NCI-H526 (cell line): ENCODE results near the gene FMC1.
"Not testable (repeated sequence)": the region's sequence is repeated elsewhere in the genome, so short reads cannot be mapped to it uniquely, and the experiment has no call there.

Source experiments
- DNase-seq, 2 experiments: peaks; one replicate each; lab custom pipeline; 2025; lab: John Stamatoyannopoulos, UW

Gene FMC1

DNA sequence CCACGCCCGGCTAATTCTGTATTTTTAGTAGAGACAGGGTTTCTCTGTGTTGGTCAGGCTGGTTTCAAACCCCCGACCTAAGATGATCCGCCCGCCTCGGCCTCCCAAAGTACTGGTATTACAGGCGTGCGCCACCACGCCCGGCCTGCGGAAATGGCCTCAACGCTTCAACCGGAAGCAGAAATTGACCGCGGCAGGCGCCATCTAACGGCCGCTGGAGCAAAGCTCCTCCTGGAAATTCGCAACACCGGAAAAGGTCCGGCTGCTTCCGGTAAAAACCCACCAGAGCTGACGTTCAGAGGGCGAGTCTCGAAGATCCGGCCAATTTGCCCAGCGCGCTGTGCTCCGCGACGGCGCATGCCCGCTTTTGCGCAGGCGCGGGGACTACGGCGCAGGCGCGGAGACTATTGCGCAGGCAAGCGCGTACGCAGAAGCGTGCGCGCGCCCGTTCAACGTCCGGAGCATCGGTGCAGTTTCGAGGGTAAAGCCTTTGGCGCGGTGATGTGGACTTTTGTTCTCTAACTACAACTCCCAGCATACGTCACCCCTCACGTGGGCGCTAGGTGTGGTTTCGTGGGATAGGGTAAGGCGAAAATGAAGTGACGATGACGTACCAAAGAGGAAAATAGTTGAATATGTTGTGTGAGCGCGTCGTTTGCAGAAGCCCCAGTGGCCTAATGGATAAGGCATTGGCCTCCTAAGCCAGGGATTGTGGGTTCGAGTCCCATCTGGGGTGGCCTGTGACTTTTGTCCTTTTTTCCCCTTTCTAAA, 915 bp upstream of the FMC1 start:
- DNase-seq, result peak; percentile 100

DNA sequence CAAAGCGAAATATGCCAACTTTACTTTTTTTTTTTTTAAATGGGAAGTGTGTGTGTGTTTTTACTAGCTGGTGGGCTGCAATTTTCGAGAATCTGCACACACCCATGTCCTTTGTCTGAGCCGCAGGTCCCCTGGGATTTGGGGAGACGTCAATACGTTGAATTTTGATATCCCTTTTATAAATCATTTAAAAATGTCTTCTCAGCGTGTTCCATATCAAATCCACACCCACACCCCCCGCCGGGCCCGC, 404 bp upstream of the FMC1 start:
- DNase-seq, result peak in 1 of 2 experiments; percentile 91

DNA sequence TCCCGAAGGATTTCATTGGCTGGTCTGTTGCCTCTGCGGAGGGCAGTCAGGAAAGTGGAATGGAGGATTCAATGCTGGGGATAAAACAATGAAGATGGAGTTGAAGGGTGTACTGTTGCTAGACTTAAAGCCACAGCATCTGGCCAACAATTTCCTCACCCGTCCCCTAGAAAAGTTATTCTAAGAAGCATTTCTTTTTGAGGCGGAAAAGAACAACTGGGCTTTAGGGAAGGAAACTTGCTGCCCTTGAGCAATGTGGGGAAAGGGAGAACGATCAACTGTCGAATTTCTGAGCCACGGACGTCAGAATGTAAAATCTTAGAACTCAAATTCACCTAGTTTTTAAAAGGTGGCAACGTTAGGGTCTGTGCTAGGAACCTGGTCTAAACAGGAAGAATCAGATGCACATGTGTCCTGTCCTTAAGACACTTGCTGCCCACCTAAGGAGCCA, 664 bp downstream of the FMC1 start:
- DNase-seq, result no peak

DNA sequence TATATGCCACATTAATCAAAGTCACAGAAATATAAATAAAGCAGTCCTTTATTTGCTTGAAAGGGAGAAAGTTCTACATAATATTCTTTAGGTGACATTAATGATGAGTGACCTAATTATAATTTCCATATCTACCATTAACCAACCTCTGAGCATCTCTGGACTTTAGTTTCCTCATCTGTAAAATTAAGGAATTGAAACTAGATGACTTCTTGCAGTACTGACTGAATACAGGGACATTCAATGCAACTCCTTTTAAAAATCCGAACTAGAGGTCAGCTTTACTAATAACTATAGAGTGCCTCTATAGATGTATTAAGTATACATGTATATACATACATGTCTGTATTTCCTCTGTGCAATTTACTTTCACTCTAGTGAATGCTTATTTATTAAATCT, 3.9 kb downstream of the FMC1 start:
- DNase-seq, result no peak

DNA sequence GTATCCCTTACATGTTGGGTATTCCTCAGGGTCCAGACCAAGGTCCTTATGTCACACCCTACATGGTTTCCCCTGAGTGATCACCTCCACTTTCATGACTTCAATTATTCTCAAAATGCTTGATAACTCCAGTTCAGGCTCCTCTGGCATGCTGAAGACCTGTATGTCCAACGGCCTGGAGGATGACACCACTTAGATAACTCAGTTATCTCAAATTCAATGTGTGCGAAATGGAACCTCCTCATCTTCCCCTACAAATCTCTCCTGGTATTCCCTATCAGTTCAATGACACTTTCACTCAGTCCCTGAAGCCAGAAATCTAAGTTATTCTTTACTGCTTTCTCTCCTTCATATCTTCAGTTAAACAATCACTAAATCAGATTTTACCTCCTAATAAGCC, 9.9 kb downstream of the FMC1 start:
- no peak for DNase-seq

DNA sequence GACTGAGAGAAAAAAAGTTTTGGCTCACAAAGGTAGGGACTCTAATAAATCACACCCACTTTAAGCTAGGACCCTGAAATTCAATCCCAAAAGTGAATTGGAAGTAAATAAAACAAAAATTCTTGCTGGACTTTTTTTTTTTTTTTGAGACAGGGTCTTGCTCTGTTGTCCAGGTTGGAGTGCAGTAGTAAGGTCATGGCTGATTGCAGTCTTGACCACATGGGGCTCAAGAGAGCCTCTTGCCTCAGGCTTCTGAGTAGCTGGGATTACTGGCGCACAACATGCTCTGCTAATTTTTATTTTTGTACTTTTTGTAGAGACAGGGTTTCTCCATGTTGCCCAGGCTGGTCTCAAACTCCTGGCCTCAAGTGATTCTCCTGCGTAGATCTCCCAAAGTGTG, 13.6 kb downstream of the FMC1 start:
- DNase-seq, result no peak

DNA sequence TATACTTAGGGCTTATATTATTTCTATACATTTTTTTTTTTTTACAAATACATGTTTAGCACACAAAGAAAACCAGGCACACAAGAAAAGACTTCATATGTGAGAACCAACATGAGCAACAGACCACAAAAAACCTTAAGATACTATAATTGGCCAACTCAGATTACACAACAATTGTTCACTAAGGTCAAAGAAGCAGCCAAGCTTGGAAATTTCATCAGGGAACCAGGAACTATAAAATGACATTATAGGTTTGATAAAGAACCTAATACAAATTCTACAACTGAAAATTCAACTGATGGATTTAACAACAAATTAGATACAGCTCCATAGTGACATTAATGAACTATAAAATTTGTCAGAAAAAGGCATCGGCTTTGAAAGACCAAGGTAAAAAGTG, 14.2 kb downstream of the FMC1 start:
- DNase-seq, result no peak

DNA sequence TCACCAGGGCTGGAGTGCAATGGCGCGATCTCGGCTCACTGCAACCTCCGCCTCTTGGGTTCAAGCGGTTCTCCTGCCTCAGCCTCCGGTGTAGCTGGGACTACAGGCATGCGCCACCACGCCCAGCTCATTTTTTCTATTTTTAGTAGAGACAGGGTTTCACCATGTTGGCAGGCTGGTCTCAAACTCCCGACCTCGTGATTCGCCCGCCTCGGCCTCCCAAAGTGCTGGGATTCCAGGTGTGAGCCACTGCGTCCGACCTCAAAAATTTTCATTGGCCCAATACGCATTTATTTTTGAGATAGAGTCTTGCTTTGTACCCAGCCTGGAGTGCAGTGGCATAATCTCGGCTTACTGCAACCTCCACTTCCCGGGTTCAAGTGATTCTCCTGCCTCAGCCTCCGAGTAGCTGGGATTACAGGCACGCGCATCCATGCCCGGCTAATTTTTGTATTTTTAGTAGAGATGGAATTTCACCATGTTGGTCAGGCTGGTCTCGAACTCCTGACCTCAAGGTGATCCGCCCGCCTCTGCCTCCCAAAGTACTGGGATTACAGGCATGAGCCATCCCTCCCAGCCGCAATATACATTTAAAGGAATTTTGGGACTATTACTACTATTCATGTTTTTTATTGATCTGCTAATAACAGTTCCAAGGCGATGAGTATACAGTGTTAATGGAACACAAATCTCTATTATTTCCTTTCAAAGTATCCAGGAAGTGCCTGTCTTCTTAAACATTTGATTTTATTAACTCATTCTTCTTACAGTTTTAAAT, 16.8 kb downstream of the FMC1 start:
- not testable (repeated sequence) for DNase-seq

DNA sequence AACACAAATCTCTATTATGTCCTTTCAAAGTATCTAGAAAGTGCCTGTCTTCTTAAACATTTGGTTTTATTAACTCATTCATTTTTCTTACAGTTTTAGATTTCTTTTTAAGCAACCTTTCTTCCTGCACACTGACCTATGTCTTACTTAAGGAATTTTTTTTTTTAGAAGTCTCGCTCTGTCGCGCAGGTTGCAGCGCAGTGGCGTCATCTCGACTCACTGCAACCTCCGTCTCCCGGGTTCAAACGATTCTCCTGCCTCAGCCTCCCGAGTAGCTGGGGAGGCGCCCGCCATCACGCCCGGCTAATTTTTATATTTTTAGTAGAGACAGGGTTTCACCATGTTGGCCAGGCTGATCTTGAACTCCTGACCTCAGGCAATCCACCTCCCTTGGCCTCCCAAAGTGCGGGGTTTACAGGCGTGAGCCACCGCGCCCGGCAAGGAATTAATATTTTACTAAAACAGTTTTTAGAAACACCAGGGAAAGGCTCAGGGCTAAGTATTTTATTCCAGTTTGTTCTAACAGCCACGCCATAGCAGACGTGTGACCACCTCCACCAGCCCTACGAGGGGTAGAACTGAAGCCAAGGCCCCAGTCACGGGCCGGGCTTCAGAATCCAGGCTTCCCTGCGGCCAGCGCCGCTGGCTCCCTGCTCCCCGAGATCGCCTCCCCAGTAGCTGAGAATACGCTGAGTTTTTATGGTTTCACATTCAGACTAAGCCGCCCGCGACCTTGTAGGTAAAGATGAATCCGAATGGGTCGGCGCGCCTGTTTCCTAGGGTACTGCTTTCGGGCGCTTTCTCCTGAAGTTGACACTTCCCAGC, 17.6 kb downstream of the FMC1 start:
- DNase-seq, result peak; percentile 26 to 77

DNA sequence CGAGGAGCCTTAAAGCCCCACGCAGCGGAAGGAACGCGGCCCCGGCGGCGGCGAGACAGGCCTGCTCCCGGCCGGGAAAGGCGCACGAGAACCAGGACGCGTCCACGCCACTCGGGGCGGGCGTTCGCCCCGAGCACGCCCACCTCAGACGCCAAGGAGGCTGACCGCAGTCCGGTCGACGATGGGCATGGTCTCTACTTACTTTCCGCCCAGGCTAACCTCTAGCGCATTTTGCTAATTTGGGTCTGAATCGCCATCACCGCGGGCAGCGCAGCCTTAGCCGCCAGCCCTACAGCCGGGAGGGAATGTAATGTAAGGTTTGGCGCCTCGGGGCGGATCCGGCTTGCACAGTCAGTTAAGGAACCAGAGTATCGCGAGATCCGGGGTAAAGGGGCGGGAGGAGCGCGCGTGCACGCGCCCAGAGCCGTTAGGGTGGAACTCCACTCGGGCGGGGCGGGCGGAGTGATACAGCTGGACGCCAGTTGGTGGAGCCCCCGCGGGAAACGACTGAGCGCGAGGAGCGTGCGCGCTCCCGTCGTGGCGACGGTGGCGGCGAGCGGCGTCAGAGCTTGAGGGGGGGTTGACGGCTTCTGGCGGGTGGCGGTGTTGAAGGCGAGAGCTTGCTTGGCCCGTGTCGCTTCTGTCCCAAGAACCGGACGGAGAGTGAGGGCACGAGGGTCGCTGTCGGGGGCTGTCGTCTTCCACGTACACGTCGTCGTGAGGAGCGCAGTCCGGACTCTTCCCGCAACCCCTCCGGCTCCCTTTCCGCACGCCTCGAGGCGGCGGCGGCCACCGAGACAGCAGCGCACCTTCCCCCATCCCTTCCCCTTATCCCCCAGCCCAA, 18.5 kb downstream of the FMC1 start, which contains the start of gene LUC7L2:
Gene LUC7L2 (plus strand): TSS at position 529 of the 844 bp plus-strand sequence. CDS start 368 bp downstream, outside the sequence.
- DNase-seq, result peak; percentile 98 to 100

DNA sequence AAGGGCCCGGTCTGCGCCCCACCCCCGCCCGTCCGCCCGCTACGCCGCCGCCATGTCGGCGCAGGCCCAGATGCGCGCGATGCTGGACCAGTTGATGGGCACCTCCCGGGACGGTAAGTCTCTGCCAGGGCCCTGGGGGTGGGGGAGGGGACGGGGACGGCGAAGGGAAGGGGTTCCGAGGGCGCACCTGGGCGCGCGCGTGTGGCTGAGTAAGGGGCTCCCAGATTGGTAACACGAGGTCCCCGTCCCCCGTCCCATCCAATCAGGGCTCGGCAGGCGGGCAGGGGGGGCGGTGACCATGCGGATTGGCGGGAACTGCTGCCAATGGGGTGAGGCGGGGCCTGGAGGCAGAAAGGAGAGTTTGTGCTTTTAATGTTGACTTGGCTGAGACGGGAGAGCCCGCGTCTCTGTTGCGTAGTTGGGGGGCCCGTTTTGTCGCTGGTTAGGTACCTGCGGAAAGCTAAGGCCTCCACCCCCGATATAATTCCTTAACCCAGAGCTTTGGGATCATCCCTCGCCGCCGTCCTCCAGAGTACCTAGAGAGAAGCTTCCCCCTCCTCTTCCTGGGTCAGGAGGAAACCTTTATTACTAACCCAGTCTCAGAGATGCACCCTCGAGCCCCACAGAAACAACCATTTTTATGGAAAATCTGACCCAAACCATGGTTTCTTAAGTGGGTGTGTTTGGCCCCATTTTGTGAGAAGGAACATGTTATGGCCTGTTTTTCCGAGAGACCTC, 19.2 kb downstream of the FMC1 start:
- peak; percentile 96 to 99 for DNase-seq

DNA sequence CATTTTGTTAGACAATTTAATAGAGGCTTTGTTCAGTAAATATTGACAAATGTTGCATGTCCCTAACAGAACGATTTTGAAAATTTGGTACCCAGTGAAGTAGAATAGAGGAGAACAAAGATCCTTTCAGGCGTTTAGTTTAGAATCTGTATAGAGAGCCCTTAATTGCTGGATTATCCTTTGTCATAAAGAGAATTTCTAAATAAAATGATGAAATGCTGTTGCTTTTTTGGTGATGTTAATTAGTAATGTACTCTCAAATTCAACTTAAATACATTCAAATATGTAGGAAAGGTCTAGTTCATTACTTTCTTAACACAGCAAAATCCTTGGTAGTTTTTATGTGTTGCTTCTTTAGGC, 19.8 kb downstream of the FMC1 start:
- DNase-seq, result no peak

DNA sequence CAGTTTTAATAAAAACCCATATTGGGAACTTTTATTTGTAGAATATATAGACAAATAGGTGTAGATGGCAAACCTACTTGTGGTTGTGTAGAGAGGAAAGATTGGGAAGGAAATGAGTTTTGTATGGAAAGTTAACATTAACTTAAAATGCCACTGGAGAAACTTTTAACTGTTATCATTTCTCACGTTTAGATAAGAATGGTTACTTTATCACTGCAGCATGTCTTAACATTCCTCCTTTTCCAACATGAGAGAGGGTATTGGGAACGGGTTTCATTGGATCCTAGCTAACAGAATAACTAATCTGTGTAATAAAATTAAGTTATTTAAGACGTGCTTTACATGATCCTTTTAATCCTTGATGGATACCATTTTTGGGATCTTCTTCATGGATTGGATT, 20.4 kb downstream of the FMC1 start:
- no peak for DNase-seq

DNA sequence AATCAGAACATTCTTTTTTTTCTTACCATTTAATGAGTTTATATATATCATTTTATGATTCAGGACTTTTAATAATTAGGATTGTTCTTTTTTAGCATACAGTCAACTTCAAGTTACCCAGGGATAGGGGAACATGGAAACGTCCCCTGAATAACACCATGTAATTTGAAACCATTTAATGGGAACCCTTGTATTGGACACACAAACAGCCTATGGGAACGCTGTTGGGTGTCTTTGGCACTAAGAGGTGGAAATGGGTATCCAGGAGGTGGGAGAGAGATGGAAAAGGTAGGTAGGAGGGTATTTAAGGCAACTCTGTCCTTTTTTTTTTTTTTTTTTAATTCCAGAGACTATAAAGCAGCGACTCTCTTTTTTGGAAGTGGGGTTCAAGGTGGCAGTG, 21.2 kb downstream of the FMC1 start:
- DNase-seq, result peak in 1 of 2 experiments; percentile 20

DNA sequence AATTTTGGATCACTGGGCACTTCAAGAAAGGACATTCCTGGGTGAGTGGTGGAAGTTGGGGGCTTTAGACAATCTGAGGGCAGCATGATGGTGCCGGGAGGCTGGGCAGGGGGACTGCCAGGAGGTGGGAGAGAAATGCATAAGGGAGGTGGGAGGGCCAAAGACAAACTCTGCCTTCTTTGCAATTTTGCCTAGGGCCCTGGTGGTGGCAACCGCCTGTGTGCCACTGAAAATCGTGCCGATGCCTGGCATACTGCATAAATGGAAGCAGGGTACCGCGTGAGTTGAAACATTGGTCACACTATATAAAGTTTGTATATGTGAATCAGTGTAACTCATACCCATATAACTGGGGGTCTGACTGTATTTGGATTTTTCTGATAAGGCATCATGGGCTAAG, 21.8 kb downstream of the FMC1 start:
- no peak for DNase-seq

DNA sequence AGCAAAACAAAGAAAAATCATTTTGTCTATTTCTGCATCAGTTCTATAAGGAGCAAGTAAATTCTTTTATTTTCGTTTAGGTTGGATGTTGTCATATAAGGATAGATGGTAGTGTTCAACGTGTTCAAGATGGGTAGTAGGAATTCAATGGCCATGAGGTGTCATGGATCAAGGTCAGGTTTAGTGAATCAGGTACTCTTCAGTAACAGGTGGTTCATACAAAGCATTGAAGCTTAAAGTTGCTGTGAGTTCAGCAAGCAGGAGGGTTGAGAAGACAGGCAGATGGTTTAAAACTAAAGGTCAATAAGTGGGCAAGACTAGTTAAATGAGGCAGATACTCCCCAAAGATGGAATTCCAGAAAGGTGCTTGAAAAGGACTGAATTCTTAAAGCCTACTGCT, 24.2 kb downstream of the FMC1 start:
- DNase-seq, result no peak

DNA sequence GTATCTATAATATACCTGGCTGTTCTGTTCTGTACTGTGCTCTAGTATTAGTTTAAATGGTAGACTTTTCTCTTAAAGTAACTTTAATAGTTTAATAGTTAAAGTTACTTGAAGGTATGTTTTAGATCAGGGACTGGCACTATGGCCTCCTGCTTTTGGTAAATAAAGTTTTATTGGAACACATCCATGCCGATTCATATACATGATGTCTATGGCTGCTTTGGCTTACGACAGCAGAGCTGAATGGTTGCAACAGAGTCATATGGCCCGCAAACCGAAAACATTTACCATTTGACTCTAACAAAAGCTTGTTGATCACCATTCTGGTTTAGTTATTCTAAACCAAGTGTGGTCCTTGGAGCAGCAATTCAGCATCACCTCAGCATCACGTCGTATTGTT, 25.3 kb downstream of the FMC1 start:
- no peak for DNase-seq

DNA sequence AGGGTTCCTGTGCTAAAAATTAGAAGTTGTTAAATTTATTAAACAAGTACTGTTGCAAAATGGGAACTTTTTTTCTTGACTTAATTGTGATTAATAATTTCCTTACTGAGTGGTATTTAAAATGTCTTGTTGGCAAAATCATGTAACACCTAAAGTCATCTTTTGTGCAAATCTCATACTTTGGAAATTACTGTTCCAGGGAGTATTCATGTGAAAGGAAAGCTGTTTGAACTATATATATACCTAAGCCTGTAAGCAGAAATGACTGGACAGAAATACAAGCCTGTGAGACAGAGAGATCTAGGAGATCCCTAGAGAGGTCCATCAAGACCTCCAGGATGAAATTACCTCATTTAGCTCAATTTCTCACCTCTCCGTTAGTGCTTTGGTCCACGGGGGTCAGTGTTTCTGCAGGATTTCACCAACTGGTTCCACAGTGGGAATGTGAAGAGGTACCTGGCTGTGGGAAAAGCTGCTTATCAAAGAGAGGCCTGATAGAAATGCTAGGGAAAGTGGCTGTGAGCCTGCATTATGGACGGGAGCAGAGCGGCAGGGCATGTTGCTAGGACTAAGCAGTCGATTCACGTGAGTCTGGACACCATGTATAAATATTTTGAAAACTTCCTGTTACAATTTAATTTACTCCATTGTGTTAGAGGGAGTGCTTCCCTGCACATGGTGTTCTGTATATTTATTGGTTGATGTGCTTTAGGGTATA, 26.5 kb downstream of the FMC1 start:
- no peak for DNase-seq

DNA sequence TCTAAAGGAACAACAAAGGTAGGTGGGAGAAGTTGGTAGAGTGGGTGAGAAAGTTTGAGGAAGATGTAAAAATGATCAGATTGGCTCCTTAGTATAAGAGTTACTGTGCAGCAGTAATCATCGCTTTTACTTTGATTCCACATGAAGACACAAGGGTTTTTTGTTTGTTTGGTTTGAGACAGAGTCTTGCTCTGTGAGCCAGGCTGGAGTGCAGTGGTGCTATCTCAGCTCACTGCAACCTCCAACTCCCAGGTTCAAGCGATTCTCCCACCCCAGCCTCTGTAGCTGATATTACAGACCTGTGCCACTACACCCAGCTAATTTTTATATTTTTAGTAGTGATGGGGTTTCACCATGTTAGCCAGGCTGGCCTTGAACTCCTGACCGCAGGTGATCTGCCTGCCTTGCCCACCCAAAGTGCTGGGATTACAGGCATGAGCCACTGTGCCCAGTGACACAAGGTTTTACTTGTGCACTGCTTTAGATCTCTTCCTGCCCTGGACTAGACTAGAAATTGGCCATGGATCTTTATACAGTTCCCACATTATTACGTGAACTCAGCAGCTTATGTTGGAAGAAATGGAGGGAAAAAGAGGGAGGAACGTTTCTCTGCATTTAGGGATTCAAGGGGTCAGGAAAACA, 29.3 kb downstream of the FMC1 start:
- no peak for DNase-seq

DNA sequence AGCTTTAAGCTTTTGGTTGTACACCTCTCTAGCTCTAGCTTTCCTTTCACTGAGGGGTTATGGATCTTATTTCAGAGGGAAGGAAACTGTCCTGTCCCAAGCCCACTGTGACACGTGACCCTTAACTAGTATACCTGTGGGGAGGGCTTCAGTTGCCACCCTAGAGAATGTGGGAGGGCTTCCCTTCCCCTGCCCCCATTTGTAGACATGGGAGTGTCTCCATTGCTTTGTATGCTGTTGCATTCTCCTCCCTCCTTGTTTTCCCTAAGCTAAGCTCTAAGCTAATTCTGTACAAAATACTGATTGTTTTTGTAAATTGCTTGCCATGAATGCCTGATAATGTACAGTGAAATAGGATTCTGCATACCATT, 29.8 kb downstream of the FMC1 start:
- no peak for DNase-seq
